ENCODE measurements around the gene KLHL26.

GRCh38 chr19:18685597-18686190 lies 48.9 kb downstream of the KLHL26 start:
- TF ChIP-seq EZH2 (optimal IDR thresholded peaks at IDR 0.05; ENCODE audit: low read depth, low read length) (no peak), CTCF (IDR thresholded peaks at IDR 0.05; ENCODE audit: low read length) (no peak), EZH2phosphoT487 (IDR thresholded peaks at IDR 0.05; ENCODE audit: low read length) (no peak)

All from MM.1S (cell line).